Neural crest cell (in vitro differentiated cells): Measurements from ENCODE around the gene TAF15. TPM values are rescaled to one million over a fixed set of nuclear protein-coding genes. Genes with fewer than 3 reads are reported as not detected.

ENCODE experiments used
- DNase-seq: peaks from one replicate; pipeline ENCODE4 v3.0.0; 2021; ENCODE audit warnings: low read depth, mixed read lengths, low spot score
- H3K27ac Mint-ChIP-seq: one replicate; pipeline ENCODE4 v1.8.0; 2021; ENCODE audit warnings: mild to moderate bottlenecking, mixed read lengths; ENCODE audit not compliant: unreplicated experiment
- H3K27me3 Mint-ChIP-seq: 2 replicates; pipeline ENCODE4 v1.8.0; 2021; ENCODE audit warnings: low read depth, mild to moderate bottlenecking, mixed read lengths
- H3K36me3 Mint-ChIP-seq: 2 replicates; pipeline ENCODE4 v1.8.0; 2021; ENCODE audit warnings: low read depth, mild to moderate bottlenecking, mixed read lengths
- H3K4me1 Mint-ChIP-seq: 2 replicates; pipeline ENCODE4 v1.8.0; 2021; ENCODE audit warnings: mixed read lengths
- H3K4me3 Mint-ChIP-seq: one replicate; pipeline ENCODE4 v1.8.0; 2021; ENCODE audit warnings: mild to moderate bottlenecking, mixed read lengths
- H3K9me3 Mint-ChIP-seq: 2 replicates; pipeline ENCODE4 v1.8.0; 2021; ENCODE audit warnings: mixed read lengths
- CTCF ChIP-seq: fragments of 200-600 bp; sonication (generic); conservative IDR thresholded peaks from 2 replicates; pipeline ENCODE4 v1.5.0; 2021; ENCODE audit warnings: antibody characterized with exemption, mild to moderate bottlenecking
- total RNA-seq: library from RNA; stranded (reverse); gene quantifications from 2 replicates; pipeline ENCODE4 v1.2.1, GENCODE V29; 2021

TAF15 gene
- total RNA-seq, 1 donor from 2014 or later = 300 TPM

- Mint-ChIP-seq H3K4me3 (no peak overlapping the region), H3K27ac (no peak overlapping the region), H3K4me1 (no peaks in the 10 kb centered on the region), H3K27me3 (no peaks in the 10 kb centered on the region), H3K36me3 (peaks cover 32% of the 10 kb centered on the region), H3K9me3 (no peaks in the 10 kb centered on the region)
- no peak for DNase-seq
- TF ChIP-seq CTCF = no peak
Measured at GRCh38 chr17:35825206-35825605, 15.9 kb downstream of the TAF15 start.

DNA sequence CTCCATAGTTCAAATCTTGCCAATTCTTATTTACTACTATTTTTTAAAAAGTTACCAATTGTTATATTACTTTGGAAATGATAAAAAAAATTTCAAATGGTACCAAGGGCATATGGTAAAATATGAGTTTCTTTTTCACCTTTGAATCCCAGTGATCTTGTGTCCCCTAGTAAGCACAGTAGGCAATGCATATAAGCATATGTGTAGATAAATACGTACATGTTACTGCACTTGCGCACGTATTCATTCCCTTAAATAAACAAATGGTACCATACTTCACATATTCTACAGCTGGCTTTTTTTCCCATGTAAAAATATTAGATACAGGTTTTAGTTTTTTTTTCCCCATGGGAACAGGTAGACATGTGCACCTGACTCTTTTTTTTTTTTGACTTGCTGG, 31.8 kb downstream of the TAF15 start:
- no peaks in the 10 kb centered on the region for H3K9me3 Mint-ChIP-seq
- no peak overlapping the region for H3K4me3 Mint-ChIP-seq
- H3K27ac Mint-ChIP-seq = no peak overlapping the region
- no peak for TF ChIP-seq CTCF
- no peaks in the 10 kb centered on the region for H3K27me3 Mint-ChIP-seq
- H3K4me1 Mint-ChIP-seq = no peaks in the 10 kb centered on the region
- DNase-seq = no peak
- H3K36me3 Mint-ChIP-seq = peaks cover 35% of the 10 kb centered on the region

- Mint-ChIP-seq H3K4me3 (no peak overlapping the region), H3K27me3 (no peaks in the 10 kb centered on the region), H3K27ac (no peak overlapping the region), H3K4me1 (no peaks in the 10 kb centered on the region), H3K36me3 (peaks cover 31% of the 10 kb centered on the region), H3K9me3 (no peaks in the 10 kb centered on the region)
- no peak for TF ChIP-seq CTCF
- no peak for DNase-seq
Measured at GRCh38 chr17:35841505-35841904, 32.2 kb downstream of the TAF15 start.

DNA sequence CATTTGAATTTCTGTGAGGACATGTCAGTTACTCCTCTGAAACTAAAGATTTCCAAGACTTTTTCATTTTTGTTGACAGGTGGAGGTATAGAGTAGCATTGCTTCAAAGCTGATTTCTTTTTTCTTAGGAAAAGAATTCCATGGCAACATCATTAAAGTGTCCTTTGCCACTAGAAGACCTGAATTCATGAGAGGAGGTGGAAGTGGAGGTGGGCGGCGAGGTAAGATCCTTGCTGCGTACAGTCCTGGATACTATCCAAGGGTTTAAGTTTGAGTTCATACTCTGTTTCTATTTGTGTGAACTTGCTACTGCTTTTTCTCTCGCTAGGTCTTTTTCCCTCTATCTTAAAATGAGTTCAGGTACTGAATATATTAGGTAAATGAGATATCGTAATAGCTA, 33.0 kb downstream of the TAF15 start:
- Mint-ChIP-seq H3K4me1 (no peaks in the 10 kb centered on the region), H3K36me3 (peaks cover 29% of the 10 kb centered on the region), H3K9me3 (no peaks in the 10 kb centered on the region), H3K27ac (no peak overlapping the region), H3K4me3 (no peak overlapping the region), H3K27me3 (no peaks in the 10 kb centered on the region)
- TF ChIP-seq CTCF = no peak
- DNase-seq = no peak

GRCh38 chr17:35843698-35844097, 34.4 kb downstream of the TAF15 start:
- DNase-seq = no peak
- Mint-ChIP-seq H3K27me3 (no peaks in the 10 kb centered on the region), H3K36me3 (peaks cover 33% of the 10 kb centered on the region), H3K4me1 (no peaks in the 10 kb centered on the region), H3K27ac (no peak overlapping the region), H3K4me3 (no peak overlapping the region), H3K9me3 (no peaks in the 10 kb centered on the region)
- TF ChIP-seq CTCF = no peak

DNA sequence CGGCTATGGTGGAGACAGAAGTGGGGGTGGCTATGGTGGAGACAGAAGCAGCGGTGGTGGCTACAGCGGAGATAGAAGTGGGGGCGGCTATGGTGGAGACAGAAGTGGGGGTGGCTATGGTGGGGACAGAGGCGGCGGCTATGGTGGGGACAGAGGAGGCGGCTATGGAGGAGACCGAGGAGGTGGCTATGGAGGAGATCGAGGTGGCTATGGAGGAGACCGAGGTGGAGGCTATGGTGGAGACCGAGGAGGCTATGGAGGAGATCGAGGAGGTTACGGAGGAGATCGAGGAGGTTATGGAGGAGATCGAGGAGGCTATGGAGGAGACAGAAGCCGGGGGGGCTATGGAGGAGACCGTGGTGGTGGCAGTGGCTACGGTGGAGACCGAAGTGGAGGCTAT, 35.3 kb downstream of the TAF15 start:
- H3K4me3 Mint-ChIP-seq = no peak overlapping the region
- TF ChIP-seq CTCF = no peak
- DNase-seq = no peak
- H3K36me3 Mint-ChIP-seq = peaks cover 35% of the 10 kb centered on the region
- peak overlapping the region; percentile 75 for H3K27ac Mint-ChIP-seq
- H3K4me1 Mint-ChIP-seq = no peaks in the 10 kb centered on the region
- no peaks in the 10 kb centered on the region for H3K9me3 Mint-ChIP-seq
- no peaks in the 10 kb centered on the region for H3K27me3 Mint-ChIP-seq
